AG09319 (cell line): Measurements from ENCODE around the gene ZFYVE21.
"Not testable (repeated sequence)": the region's sequence is repeated elsewhere in the genome, so short reads cannot be mapped to it uniquely, and the experiment has no call there.

Source experiments
- DNase-seq: peaks from one replicate; pipeline ENCODE4 v3.0.0-alpha.2; 2010; ENCODE audit warnings: low read depth; ENCODE audit errors: extremely low read depth
- CTCF ChIP-seq: IDR thresholded peaks from 2 replicates; pipeline ENCODE4 v1.5.1; 2011; ENCODE audit warnings: low read depth, mild to moderate bottlenecking, inconsistent platforms, low read length, moderate library complexity

Gene ZFYVE21

GRCh38 chr14:103770902-103771301, 55.3 kb downstream of the ZFYVE21 start:
- DNase-seq: no peak
- TF ChIP-seq CTCF: no peak

GRCh38 chr14:103772078-103772712, 56.6 kb downstream of the ZFYVE21 start:
- DNase-seq: no peak
- TF ChIP-seq CTCF: no peak

GRCh38 chr14:103773521-103773920, 57.9 kb downstream of the ZFYVE21 start:
- DNase-seq: no peak
- TF ChIP-seq CTCF: no peak

GRCh38 chr14:103775506-103775905, 59.9 kb downstream of the ZFYVE21 start:
- TF ChIP-seq CTCF: no peak
- DNase-seq: no peak

GRCh38 chr14:103776319-103776718, 60.7 kb downstream of the ZFYVE21 start:
- not testable (repeated sequence) for DNase-seq

GRCh38 chr14:103782376-103782775, 66.8 kb downstream of the ZFYVE21 start:
- TF ChIP-seq CTCF: no peak
- no peak for DNase-seq
